GM19351 (cell line): Measurements from ENCODE around the gene ZBTB8B.
"Not testable (repeated sequence)": the region's sequence is repeated elsewhere in the genome, so short reads cannot be mapped to it uniquely, and the experiment has no call there.

Source experiments
- ATAC-seq: cut with Tn5 transposase; IDR thresholded peaks from one replicate; pipeline ENCODE4 v1.9.1; 2021; ENCODE audit warnings: mild to moderate bottlenecking, moderate library complexity; ENCODE audit not compliant: unreplicated experiment

The ZBTB8B gene

DNA sequence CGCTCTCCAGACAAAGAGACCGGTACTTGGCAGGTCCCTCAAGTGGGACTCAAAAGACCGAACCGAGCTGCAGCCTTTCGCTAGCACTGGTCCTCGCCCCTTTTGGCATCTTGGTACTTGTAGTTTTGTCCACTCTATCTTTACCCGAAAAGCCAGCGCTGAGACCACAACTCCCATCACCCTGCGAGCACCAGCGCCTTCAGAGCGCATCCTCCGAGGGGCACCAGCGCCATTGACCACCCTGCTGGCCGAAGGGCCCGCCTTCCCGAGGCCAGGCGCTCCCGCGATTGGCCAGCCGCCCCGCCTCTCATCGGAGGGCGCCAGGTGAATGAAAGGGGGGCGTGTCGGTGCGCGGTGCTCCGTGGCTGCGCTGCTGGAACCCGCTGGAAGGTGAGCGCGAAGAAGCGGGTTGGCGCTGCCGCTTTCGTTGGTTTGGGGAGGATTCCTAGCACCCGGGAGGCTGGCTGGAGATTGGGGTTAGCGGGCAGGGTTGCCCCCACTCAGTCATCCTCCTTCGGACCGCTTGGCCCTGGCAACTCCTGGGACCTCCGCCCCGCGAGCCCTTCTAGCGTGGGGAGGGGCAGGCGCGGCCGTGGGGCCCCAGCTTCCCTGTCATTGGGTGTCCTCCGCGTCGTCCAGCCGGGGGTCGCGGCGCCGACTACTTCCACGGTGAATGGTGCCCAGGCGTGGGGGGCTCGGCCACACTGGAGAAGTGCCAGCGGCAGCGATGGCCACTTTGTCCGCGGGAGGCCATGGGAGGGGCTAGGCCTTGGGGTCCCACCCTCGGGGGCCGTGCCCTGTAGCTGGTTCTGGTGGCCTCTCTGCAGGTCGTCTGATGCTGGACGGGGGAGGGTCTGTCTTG lies at the start of gene ZBTB8B:
Gene ZBTB8B (plus strand): TSS at position 357 of the 862 bp plus-strand sequence. CDS start 5,553 bp downstream, outside the sequence.
- ATAC-seq, result no peak

- ATAC-seq, result no peak
Observed at GRCh38 chr1:32421775-32422174, 43.1 kb upstream of the ZBTB8B start.

DNA sequence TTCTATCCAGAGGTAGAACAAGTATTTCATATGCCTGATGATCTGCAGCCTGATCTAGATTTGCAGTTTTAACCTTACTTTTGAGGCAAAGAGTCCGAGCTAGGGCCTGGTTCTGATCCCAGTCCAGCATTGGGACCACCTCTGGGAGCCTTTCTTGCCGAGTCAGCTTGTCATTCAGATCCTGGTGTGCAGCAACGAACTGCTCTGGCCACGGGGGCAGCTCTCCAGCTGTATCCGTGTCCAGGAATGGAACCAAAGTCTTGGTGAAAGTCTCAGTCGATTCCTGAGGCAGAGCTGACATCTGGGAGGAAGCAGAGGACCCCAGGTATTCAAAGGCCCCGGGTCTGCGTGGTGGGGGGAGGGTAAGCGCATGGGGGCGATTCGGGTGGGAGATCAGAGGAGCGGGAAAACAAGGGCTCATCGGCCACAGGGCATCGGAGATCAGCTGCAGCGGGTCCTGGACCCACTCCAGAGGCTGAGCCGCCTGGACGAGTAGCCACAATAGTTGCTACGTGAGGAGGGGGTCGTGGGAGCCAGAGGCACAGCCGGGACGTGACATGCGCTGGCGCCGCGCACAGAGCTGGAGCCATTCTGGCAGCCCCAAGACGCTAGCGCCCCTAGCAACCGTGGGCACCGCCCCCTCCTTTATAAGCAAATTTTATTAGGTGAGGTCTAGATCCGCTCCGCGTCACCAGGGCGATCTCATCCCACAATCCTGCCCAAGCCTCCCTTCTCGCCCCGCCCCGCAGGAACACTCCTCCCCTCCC lies 38.2 kb upstream of the ZBTB8B start:
- no peak for ATAC-seq

- no peak for ATAC-seq
Observed at GRCh38 chr1:32427264-32427963, 37.5 kb upstream of the ZBTB8B start.

DNA sequence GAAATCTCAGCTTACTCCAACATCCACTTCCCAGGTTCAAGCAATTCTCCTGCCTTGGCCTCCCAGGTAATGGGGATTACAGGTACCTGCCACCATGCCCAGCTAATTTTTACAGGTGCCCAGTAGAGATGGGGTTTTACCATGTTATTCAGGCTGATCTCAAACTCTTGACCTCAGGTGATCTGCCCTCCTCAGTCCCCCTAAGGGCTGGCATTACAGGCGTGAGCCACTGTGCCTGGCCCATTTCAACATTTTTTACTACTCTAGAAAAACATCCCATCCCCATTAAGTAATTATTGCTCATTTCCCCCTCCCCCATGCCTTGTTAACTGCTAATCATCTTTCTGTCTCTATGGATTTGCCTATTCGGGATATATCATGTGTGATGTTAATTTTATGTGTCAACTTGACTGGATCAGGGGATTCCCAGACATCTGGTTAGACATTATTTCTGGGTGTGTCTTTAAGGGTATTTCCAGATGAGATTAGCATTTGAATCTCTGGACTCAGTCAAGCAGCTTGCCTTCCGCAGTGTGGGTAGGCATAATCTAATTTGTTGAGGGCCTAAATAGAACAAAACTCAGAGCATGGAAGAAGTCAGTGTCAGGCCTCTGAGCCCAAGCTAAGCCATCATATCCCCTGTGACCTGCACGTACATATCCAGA lies 33.0 kb upstream of the ZBTB8B start:
- ATAC-seq, result no peak

DNA sequence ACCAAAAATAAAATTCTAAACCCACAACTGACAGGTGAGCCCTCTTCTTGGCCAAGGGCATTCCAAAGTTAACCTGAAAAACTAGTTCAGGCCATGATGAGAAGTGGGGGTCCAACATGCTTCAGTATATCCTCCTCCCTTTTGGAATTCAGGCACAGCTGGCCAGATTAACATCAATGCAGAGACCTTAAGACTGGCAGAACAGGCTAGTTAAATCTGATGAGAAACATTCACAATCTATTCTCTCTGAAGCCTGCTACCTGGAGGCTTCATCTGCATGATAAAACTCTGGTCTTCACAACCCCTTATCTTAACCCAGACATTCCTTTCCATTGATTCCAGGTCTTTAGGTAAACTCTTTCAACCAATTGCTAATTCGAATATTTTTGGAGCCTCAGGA lies 26.7 kb upstream of the ZBTB8B start:
- no peak for ATAC-seq

DNA sequence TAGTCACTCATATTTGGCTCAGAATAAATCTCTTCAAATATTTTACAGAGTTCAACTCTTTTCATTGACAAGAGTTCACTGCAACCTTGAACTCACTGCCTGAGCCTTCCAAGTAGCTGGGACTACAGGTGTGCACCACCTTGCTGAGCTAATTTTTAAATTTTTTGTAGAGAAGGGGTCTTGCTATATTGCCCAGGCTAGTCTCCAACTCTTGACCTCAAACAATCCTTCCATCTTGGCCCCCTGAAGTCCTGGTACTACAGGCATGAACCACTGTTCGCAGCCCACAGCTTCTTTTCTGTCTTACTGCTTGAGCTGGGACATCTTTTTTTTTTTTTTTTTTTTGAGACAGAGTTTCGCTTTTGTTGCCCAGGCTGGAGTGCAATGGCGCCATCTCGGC lies 26.1 kb upstream of the ZBTB8B start:
- not testable (repeated sequence) for ATAC-seq

- ATAC-seq, result not testable (repeated sequence)
Observed at GRCh38 chr1:32441467-32441866, 23.4 kb upstream of the ZBTB8B start.

DNA sequence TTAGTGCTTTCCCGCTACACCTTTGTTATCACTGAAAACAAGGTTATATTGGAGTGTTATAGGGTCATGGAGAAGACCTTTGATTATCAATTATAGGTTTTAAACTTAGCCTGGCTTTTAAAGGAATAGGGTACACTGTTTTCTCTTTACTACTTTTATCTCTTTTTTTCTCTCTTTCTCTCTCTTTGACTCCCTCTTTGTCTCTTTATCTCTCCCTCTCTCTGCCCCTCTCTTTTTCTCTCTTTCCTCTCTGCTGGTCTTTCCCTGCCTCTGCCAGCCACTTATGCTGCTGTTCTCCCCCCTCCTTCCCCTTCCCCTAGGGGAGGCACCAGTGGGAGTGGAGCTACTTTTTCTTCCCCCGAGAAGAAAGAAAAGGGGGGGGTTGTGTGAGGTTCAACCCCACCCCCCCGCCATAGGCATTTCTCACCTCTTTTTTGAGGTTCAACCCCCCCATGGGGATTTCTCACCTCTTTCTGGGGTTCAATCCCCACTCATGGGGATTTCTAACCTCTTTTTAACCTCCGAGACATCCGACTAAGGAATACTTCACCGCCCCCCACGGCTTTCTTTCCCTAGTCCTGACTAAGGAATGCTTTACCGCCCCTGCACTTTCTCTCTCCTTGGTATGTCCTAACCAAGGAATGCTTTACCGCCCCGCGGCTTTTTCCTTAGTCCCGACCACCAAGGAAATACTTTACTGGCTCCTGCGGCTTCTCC lies 17.2 kb upstream of the ZBTB8B start:
- no peak for ATAC-seq

- ATAC-seq, result not testable (repeated sequence)
Observed at GRCh38 chr1:32448186-32448772, 16.6 kb upstream of the ZBTB8B start.

GRCh38 chr1:32448773-32449456 lies 16.0 kb upstream of the ZBTB8B start:
- no peak for ATAC-seq

DNA sequence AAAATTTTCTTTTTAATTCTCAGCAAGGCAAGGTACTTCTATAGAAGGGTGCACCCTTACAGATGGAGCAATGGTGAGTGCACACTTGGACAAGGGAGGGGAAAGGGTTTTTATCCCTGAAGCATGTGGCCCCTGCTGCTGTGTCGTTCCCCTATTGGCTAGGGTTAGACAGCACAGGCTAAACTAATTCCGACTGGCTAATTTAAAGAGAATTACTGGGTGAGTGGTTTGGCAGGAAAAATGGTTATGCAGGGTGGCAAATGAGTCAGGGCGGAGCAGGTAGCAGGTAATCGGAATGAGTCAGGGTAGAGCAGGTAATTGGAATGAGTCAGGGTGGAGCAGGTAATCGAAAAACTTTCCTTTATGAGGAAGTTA lies 15.4 kb upstream of the ZBTB8B start:
- not testable (repeated sequence) for ATAC-seq

DNA sequence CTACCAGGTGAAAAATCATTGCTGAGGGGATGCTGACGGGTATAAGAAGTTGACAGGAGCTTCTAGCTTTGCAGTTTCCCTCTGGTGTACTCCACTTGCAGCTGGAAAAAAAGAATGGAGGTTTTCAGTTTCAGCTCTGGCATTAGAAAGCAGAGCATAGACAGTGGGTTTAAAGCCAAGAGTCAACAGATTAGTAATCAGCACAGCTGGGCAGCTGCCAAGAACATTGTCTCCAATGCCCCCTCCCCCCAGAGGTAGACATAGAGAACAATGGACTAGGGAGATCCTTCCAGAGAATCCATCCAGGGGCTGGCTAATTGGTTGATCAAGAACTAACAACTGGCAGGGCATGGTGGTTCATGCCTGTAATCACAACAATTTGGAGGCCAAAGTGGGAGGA lies 10.1 kb upstream of the ZBTB8B start:
- ATAC-seq, result no peak

DNA sequence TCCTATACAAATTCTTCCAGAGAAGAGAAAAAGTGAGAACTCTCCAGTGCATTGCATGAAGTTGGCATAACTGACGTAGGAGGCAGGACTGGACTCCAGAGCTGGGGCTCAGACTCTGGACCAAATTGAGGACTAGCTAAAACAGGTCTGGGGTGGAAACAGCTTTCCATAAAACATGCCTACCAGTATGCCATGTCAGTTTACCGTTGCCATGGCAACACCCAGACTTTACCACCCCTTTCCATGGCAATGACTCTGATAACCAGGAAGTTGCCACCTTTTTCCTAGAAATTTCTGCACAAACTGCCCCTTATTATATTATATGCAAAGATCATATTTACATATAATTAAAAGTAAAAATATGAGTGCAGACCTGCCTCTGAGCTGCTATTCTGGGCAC lies 8.9 kb upstream of the ZBTB8B start:
- no peak for ATAC-seq

DNA sequence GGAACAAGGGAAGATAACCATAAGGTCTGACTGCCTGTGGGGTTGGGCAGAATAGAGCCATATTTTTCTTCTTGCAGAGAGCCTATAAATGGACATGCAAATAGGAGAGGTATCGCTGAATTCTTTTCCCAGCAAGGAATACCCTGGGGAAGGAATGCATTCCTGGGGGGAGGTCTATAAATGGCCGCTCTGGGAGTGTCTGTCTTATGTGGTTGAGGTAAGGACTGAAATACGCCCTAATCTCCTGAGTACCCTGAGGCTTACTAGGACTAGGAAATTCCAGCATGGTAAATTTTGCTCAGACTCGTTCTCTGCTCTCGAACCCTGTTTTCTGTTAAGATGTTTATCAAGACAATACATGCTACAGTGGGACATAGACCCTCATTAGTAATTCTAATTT lies 6.1 kb upstream of the ZBTB8B start:
- not testable (repeated sequence) for ATAC-seq

DNA sequence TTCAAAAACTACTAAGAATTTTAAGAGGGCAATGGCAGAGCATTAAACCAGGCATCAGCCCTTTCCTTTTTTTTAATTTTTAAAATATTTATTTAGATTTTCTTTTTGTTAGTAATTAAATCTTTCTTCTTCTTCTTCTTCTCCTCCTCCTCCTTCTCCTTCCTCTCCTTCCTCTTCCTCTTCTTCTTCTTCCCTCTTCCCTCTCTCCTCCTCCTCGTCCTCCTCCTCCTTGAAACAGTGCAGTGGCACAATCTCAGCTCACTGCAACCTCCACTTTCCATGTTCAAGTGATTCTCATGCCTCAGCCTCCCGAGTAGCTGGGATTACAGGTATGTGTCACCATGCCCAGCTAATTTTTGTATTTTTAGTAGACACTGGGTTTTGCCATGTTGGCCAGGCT lies 1.9 kb upstream of the ZBTB8B start:
- not testable (repeated sequence) for ATAC-seq

GRCh38 chr1:32464191-32464715 lies 619 bp upstream of the ZBTB8B start:
- no peak for ATAC-seq

DNA sequence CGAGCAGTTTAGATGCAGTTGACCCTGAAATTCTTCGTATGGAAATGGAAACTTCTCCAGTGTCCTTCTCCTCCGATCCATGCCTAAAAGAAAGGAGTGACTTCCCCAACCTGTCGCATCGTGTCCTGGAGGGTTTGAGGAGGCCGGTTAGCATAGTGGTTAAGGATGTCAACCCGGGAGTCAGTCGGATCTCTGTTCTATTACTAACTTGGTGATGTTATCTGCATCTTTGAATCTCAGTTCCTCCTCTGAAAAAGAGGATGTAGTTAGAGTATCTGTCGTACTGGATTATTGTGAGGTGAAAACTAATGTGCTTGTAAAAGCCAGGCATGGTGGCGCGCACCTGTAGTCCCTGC lies 684 bp downstream of the ZBTB8B start:
- ATAC-seq, result no peak

GRCh38 chr1:32466761-32467160 lies 1.9 kb downstream of the ZBTB8B start:
- ATAC-seq, result no peak
